RPMI7951 (cell line): ENCODE measurements around the gene MUCL3. TPM values are rescaled to one million over a fixed set of nuclear protein-coding genes. Genes with fewer than 3 reads are reported as not detected.
"Not testable (repeated sequence)": the region's sequence is repeated elsewhere in the genome, so short reads cannot be mapped to it uniquely, and the experiment has no call there.

Experiments used
- DNase-seq: peaks from one replicate; pipeline ENCODE4 v3.0.0-alpha.2; 2012; ENCODE audit warnings: low read depth
- total RNA-seq: library from RNA; depleted of rRNA; stranded (reverse); fragments of >200 nt; shearing (Covaris generic); gene quantifications from 2 replicates; pipeline ENCODE4 v1.2.3, GENCODE V29; 2014

MUCL3 gene
- total RNA-seq, 1 experiment from 2014 or later, result not detected

DNA sequence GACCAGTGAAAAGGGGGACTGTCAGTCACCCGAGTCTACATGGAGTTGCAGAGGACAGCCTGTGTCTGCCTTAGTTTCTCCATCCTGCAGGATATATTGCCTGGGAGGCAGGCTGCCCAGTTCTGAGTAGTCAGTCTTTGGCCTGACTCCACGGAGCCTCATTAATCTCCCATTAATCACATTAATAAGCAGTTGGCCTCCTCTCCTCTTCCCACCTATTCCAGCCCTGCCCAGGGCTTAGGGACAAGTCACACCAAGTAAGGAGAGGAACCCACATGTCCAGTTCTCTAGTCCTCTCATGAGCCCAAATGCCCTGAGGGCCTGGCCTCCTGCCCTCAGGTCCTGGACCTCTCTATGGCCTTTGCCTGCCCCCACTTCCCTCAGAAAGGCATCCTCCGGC lies 1.3 kb upstream of the MUCL3 start:
- DNase-seq, result no peak

DNA sequence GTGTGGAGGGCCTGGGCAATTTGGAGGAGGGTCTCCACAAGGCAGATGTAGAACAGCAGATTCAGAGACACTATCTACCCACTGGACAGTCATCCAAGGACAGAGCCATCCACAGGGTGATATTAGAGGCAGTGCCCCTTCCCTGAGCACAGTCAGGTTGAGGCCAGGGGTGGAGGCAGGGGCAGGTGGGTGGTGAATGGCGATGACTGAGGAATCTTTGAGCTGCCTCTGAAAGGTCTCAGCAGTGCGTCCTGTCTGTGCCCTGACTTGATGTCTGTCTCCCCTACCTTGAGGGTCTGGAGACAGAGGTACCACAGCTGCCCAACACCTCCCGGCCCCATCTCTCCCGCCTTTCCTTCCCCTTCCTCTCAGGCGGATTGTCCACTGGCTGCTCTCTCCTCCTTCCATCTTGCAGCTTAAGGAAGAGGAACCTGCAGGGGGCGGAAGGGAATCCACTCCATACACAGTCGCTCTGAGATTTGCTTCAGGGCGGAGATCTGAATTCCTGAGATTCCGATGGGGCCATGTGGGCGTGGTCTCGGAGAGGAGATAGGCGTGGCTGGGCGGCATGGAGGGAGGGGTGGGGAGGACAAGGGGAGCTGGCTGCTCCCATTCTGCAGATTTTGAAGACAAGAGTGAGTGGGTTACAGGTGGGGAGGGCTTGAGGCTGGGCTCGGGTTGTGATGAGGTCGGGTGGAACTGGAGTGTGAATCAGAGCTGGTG lies 1.7 kb downstream of the MUCL3 start:
- DNase-seq, result peak; percentile 84

DNA sequence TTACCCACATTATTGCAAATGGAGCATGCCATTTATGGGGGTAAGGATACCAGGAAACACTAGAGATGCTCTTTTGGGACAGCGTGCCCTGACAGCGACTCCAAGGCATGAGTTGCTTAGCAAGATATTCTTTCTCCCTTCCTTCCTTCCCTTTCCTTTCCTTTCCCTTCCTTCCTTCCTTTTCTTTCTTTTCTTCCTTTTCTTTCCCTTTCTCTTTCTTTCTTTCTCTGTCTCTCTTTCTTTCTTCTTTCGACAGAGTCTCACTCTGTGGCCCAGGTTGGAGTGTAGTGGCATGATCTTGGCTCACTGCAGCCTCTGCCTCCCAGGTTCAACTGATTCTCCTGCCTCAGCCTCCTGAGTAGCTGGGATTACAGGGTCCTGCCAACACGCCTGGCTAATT lies 3.3 kb downstream of the MUCL3 start:
- no peak for DNase-seq

DNA sequence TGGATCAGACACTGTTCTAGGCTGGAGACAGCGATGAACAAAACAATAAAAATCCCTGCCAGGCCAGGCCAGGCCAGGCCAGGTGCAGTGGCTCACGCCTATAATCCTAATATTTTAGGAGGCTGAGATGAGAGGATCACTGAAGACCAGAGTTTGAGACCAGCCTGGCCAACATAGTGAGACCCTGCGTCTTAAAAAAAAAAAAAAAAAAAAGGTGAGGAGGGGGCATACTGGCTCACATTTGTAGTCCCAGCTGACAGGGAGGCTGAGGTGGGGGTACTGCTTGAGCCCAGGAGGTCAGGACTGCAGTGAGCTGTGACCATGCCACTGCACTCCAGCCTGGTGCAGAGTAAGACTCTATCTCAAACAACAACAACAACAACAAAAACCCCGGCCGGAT lies 4.5 kb downstream of the MUCL3 start:
- DNase-seq, result no peak

DNA sequence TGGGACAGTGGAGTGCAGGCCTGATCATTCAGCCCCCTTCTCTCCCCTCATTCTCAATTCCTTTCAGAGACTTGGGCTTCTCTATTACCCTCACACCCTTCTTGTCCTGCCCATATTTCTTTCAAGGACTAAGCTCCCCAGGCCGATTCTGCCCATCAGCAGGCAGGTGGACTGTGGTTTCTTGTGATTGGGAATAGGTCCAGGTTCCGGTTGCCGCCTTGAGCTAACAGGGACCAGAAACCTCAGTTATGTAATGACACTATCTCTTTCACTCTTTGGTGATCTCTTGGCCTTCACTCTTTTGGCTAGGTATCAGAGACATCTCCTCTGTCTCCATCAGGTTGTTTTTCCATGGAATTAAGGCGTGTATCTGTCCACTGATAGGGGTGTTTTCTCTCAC lies 6.5 kb downstream of the MUCL3 start:
- DNase-seq, result no peak

DNA sequence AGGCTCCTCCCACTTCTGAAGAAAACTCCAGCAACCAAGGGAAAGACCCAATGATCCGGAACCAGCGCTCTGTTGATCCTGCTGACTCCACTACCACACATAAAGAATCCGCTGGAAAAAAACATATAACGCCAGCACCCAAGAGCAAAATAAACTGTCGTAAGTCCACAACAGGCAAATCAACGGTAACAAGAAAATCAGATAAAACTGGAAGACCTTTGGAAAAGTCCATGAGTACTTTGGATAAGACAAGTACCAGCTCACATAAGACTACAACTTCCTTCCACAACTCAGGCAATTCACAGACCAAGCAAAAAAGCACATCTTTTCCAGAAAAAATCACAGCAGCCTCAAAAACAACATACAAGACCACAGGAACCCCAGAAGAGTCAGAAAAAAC lies 8.0 kb downstream of the MUCL3 start:
- DNase-seq, result no peak

DNA sequence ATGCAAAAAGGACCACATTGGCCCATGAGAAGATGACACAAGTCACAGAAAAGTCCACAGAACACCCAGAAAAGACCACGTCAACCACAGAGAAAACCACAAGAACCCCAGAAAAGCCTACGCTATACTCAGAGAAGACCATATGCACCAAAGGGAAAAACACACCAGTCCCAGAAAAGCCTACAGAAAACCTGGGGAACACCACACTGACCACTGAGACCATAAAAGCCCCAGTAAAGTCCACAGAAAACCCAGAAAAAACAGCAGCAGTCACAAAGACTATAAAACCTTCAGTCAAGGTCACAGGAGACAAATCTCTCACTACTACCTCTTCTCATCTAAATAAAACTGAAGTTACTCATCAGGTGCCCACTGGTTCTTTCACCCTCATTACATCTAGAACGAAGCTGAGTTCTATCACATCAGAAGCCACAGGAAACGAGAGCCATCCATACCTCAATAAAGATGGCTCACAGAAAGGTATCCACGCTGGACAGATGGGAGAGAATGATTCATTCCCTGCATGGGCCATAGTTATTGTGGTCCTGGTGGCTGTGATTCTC lies 11.2 kb downstream of the MUCL3 start:
- DNase-seq, result no peak

DNA sequence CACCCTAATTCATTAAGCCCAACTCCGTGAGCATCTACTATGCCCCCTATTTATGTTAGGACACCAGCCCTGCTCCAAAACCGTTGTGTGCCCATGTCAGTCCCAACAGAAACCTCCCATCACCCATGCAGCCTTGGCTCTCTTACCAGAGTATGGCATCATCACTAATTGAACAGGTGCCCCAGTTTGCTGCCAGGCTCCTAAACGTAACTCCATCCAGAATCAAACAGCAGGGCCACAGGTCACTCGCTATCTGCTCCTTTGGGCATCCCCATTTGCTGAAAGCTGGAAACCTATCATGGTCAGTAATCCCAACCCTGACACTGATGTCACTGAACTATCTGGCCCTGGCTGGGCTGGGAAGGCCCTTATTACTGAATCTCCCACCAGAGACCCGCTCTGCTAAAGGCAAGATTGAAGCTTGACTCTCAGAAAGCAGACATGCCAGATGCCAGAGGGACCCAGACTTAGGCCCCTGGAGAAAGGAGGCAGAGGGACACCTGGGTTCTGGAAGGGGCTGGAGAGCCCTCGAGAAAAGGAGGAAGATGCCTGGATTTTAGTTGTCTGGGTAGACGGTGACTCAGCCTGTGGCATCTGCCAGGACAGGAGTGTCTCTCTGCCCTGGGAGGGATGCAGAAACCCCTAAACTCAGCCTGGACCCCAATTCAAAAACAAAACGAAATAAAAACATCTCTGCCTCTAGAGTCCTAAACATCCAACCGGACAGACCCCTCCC lies 14.0 kb downstream of the MUCL3 start:
- DNase-seq, result no peak

DNA sequence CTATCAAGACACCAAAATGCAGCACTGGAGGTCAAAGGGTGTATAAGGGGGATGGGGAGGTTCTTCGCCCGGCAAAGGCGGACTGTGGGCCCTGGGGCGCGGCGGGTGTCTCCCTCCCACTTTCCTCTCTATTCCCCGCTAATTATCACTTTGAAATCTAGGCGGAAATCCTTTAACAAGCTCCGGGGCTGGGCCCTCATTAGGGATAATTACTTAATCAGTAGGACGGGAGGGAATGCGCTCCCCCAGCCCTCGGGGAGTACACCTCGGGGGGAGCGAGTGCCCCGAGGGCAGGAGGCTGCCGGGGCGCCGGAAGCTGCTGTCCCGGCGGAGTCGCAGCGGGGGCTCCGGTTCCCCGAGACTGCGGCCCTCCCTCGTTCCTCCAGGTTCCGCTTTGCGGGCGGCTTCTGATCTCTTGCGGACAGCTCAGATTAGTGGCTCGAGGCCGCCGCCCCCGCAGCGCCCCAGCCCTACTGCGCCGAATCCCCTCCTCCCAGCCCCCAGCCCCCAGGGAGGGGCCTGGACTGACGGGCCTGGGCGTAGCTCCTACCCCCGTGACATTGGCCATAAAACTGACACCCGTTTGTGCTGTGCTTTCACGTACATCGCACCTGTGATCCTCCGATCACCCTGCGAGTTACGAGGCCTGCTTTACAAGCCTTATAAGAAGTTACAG lies 14.7 kb downstream of the MUCL3 start:
- peak; percentile 46 for DNase-seq

DNA sequence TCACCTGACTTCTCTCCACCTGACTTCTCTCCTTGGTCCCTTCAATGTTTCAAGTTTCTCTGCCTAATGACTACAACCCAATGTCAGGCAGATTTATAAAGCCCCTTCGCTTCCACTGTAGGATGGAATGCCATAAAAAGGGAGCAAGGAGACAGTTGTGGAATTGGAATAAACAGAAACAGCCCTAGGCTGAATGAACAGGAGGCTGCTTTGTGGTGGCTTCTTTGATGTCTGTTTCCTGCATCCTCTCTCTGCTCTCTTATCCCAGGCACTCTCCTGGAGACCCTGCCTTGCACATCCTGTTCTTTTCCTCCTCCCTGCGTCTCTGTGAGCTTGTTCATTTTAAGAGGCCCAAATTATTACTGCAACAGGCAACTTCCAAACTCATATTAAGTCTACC lies 16.9 kb downstream of the MUCL3 start:
- no peak for DNase-seq

DNA sequence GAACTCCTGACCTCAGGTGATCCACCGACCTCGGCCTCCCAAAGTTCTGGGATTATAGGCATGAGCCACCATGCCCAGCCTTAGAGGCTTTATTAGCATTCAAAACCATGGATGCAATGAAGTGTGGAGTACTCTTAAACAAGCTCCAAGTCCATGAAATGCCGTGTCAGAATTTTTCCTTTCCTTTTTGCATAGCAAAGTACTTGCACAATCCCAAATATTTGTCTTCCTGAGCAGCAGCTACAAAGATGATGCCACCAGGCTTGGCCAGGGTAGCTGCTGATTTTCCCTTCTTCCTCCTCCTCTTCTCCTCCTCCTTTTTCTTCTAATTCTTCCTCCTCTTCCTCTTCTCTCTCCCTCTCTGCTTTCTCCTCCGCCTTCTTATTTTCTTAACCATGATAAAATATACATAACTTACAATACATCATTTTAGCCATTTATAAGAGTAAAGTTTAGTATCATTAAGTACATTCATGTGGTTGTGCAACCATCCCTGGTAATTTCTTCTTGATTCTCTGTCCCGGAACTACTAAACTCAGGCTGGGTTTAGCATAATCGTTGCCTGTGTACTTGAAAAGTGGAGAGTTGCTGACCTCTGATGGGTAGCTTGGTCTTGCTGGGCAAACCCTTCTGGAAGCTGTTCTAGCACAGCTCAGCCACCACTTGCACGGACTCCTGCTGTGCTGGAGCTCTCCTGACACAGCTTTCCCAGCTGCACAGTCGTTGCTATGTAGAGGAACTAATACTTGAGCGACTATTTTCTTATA lies 20.3 kb downstream of the MUCL3 start:
- DNase-seq, result no peak

DNA sequence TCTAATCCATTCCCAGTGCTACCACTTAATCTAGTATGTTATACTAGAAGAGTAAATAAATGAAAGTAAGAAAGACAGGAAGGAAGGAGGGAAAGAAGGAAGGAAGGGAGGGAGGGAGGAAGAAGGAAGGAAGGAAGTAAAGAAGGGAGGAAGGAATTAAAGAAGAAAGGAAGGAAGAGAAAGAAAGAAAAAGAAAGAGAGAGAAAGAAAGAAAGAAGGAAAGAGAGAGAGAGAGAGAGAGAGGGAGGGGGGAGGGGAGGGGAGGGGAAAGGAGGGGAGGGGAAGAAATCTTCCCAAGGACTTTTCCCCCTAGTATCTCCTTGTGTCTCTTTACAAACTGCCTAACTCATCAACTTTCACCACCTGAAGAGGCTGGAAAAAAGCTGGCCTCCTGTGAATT lies 21.9 kb downstream of the MUCL3 start:
- no peak for DNase-seq

DNA sequence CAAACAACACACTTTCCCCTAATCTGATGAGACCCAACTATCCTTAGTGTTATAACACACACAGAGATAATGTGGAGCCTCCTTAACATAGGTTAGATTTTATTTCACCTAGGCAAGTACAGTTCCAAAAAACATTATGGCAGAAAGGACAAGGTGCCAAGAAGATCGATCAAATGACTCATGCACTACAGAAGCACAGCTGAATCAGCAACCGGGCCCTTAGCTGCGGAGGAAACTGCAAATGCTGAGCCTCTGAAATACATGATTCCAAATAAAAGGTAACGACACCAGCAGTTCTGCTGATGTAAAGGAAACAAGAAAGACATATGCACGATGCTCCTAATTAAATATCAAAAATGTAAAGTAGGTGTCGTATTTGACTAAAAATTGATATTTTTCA lies 22.9 kb downstream of the MUCL3 start:
- DNase-seq, result peak; percentile 43

DNA sequence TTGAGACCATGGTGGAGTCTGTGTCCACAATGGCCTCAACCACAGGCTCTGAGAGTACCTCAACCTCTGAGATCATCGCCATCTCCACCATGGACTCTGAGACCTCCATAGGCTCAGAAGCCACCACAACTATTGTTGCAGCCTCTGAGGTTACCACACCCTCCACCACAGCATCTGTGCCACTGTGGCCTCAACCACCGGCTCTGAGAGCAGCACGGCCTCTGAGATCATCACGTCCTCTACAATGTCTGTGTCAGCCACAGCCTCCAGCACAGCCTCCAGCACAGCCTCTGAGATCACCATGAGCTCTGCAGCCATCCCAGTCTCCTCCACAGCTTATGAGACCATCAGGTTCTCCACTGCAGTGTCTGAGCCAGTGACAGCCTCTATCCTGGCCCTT lies 23.3 kb downstream of the MUCL3 start:
- peak; percentile 44 for DNase-seq

DNA sequence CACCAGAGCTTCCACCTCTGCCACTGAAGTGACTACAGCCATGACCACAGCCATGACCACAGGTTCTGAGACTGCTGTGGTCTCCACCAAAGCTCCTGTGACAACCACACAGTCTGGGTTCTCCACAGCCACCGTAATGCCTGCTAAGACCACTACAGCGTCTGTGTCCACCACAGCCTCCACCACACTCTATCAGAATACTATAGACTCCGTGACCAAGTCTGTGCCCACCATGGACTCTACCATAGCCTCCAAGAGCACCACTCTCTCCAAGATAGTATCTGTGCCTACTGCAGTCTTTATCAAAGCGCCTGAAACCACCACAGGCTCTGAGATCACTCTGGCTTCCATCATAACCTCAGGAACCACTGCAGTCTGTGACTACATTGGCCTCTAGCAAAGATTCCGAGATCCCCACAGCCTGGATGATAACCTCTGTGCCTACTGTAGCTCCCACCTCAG lies 24.4 kb downstream of the MUCL3 start:
- DNase-seq, result no peak

DNA sequence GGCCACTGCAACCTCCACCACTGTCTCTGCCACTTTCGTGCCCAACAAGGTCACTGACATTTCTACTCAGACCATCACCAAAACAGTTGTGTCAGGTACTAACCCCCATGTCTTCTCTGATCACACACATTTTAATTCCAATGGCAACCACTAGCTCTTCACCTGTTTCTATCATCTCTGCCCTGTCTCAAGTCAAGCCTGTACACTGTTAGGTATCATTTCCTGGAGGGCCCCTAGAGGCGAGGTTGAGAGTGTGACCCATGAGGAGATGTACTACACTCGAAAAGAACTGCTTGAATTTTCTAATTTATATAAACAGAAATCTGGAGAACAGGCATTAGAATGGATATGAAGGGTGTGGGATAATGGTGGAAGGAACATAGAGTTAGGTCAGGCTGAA lies 25.4 kb downstream of the MUCL3 start:
- DNase-seq, result no peak

DNA sequence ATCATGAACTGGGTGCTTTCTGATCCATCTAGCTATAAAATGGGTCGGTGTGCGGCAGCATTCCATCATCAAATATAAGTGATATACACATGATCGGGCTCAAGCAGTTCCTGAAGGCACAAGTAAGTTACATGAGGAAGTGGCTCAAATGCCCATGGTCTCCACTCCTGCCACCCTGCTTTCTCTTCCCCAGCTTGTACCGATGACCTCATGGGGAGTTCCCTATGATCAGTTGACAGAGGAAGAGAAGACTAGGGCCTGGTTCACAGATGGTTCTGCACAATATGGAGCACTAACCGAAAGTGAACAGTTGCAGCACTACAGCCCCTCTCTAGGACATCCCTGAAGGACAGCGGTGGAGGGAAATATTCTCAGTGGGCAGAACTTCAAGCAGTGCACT lies 28.4 kb downstream of the MUCL3 start:
- not testable (repeated sequence) for DNase-seq

DNA sequence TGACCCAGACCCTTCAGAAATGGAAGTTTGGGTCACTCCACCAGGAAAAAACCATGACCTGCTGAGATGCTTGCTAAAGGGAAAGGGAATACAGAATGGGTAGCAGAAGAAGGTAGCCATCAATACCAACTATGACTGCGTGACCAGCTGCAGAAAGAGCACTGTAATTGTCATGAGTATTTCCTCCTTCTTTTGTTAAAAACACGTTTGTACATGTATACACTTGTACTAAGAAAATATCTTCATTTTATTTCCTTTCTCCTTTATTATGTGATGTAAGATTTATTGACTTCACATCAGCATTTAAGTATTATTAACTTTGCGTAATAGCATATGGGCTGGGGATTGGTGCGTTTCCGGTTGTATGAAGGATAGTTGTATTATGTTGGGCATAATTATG lies 30.2 kb downstream of the MUCL3 start:
- no peak for DNase-seq

DNA sequence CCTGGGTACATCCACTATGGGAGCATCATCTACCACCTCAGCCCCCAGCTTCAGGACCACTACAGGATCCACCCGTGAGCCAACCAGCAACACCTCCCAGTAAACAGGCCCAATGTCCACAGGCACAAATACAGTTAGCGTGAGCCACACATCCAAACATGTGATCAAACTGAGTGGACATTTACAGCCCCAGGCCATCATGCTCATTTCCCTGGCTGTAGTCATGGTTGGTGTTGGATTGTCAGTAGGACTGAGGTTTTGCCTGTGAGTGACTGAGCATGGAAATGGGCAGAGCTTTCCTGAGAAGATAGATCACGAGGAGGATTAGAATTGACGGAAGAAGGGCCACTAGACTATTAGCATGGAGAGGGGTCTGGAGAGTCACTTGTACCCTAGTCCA lies 32.0 kb downstream of the MUCL3 start:
- peak; percentile 52 for DNase-seq

DNA sequence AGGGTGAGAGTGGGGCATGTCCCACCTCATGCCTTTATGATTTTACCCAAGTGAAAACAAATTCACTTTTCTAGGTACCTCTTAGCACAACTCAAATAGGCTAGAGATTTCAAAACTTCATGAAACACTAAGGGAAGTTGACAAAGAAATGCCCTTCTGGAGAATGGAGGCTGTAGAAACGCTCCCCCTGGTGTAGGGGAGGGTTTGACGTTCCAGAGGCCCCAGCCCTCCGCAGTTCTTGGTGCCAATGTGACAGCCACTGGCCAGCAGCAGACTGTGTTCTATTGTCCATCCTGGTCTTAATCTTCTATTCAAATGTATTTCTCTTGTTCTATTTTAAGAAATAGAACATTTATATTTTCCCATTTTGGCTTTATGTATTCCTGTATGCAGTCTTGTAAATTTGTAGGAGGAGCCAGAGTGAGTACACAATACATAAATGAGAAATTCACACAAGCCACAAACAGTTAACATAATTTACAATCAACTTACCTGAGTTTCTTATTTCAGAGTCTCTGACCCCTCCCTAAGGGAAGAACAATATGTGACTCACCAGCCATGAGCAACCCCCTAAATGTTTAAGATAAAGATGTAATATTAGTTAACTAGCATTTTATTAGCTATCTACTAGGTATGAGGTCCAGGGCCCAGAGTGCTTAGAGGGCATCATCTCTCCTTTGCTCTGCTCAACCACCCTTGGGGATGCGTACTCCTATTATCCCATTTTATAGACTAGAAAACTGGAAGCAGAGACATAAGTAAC lies 33.9 kb downstream of the MUCL3 start:
- DNase-seq, result no peak

DNA sequence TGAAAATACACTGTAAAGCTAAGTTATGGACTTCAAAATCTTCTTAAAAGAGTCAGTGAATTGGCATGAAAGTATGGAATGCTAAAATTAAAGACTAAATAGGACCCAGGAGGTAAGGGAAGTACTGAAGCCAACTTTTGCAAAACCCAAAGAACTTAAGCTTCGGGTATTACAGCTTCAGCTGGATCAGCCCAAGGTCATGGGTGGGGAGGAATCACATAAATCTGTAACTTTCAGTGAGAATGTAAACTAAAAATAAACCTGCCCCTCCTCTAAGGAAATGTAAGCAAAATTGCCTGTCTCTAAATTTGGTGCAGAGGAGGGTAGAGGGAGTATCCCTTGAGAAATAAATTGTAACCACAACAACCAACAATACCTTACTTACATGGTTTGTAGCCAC lies 38.4 kb downstream of the MUCL3 start:
- DNase-seq, result no peak
